ENCODE data around the gene CHCHD3.

The CHCHD3 gene

GRCh38 chr7:133029463-133029862 lies 52.4 kb downstream of the CHCHD3 start:
- Histone ChIP-seq H3K4me1 (ENCODE audit: control insufficient read depth in 5 of 5, insufficient read depth in 5 of 5, low read length in 5 of 5) (peaks cover 0 to 8% (median 5%) of the 10 kb centered on the region in 5 donors), H3K27ac (ENCODE audit: low read depth, low read length) (no peak overlapping the region), H3K27me3 (ENCODE audit: control insufficient read depth in 5 of 5, insufficient read depth in 4 of 5, low read length in 5 of 5) (no peaks in the 10 kb centered on the region), H3K9me3 (ENCODE audit: control insufficient read depth in 5 of 5, low read length in 5 of 5) (peaks cover 0 to 5% (median 0%) of the 10 kb centered on the region in 5 donors), H3K4me3 (ENCODE audit: low read depth in 1 of 5, low read length in 5 of 5) (no peak overlapping the region), H3K9ac (ENCODE audit: low read length in 5 of 5) (no peak overlapping the region), H3K36me3 (ENCODE audit: control insufficient read depth in 5 of 5, insufficient read depth in 5 of 5, low read length in 5 of 5) (no peaks in the 10 kb centered on the region)

DNA sequence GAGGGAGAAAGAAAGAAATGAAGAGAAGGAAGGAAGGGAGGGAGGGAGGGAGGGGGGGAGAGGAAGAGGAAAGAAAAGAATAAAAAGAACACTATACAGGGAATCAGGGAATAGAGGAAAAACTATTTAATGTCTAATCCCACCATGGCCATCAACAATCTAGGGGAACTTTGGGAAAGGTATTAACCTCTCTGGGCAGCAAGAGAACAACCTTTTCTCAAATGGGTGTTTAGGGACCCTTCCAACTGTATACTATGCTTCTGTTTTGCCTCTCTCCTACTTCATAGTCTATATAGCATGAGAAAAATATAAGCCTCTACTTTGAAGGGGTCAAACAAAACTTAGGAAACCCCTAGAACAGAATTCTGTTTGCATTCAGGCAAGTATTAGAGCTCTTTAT lies 54.5 kb downstream of the CHCHD3 start:
- H3K4me1 ChIP-seq (ENCODE audit: control insufficient read depth in 5 of 5, insufficient read depth in 5 of 5, low read length in 5 of 5), result peaks cover 0 to 13% (median 8%) of the 10 kb centered on the region in 5 donors
- no peak overlapping the region for H3K27ac ChIP-seq (ENCODE audit: low read depth, low read length)
- no peak overlapping the region for H3K4me3 ChIP-seq (ENCODE audit: low read depth in 1 of 5, low read length in 5 of 5)
- H3K36me3 ChIP-seq (ENCODE audit: control insufficient read depth in 5 of 5, insufficient read depth in 5 of 5, low read length in 5 of 5), result no peaks in the 10 kb centered on the region
- no peaks in the 10 kb centered on the region for H3K27me3 ChIP-seq (ENCODE audit: control insufficient read depth in 5 of 5, insufficient read depth in 4 of 5, low read length in 5 of 5)
- no peak overlapping the region for H3K9ac ChIP-seq (ENCODE audit: low read length in 5 of 5)
- H3K9me3 ChIP-seq (ENCODE audit: control insufficient read depth in 5 of 5, low read length in 5 of 5), result peaks cover 0 to 5% (median 0%) of the 10 kb centered on the region in 5 donors

GRCh38 chr7:133026210-133026859 lies 55.6 kb downstream of the CHCHD3 start:
- no peak overlapping the region for H3K9ac ChIP-seq (ENCODE audit: low read length in 5 of 5)

GRCh38 chr7:133025056-133025455 lies 56.8 kb downstream of the CHCHD3 start:
- H3K4me1 ChIP-seq (ENCODE audit: control insufficient read depth in 5 of 5, insufficient read depth in 5 of 5, low read length in 5 of 5), result peaks cover 0 to 15% (median 5%) of the 10 kb centered on the region in 5 donors
- no peak overlapping the region for H3K27ac ChIP-seq (ENCODE audit: low read depth, low read length)
- no peak overlapping the region for H3K9ac ChIP-seq (ENCODE audit: low read length in 5 of 5)
- H3K27me3 ChIP-seq (ENCODE audit: control insufficient read depth in 5 of 5, insufficient read depth in 4 of 5, low read length in 5 of 5), result no peaks in the 10 kb centered on the region
- peaks cover 0 to 5% (median 0%) of the 10 kb centered on the region in 5 donors for H3K9me3 ChIP-seq (ENCODE audit: control insufficient read depth in 5 of 5, low read length in 5 of 5)
- H3K4me3 ChIP-seq (ENCODE audit: low read depth in 1 of 5, low read length in 5 of 5), result no peak overlapping the region
- H3K36me3 ChIP-seq (ENCODE audit: control insufficient read depth in 5 of 5, insufficient read depth in 5 of 5, low read length in 5 of 5), result no peaks in the 10 kb centered on the region

More at GRCh38 chr7:133026210-133026859, 55.6 kb downstream of the CHCHD3 start:
- H3K4me3 ChIP-seq (ENCODE audit: low read depth in 1 of 5, low read length in 5 of 5), result no peak overlapping the region
- no peak overlapping the region for H3K27ac ChIP-seq (ENCODE audit: low read depth, low read length)
- H3K9me3 ChIP-seq (ENCODE audit: control insufficient read depth in 5 of 5, low read length in 5 of 5), result peaks cover 0 to 5% (median 0%) of the 10 kb centered on the region in 5 donors
- no peaks in the 10 kb centered on the region for H3K27me3 ChIP-seq (ENCODE audit: control insufficient read depth in 5 of 5, insufficient read depth in 4 of 5, low read length in 5 of 5)
- peaks cover 0 to 13% (median 8%) of the 10 kb centered on the region in 5 donors for H3K4me1 ChIP-seq (ENCODE audit: control insufficient read depth in 5 of 5, insufficient read depth in 5 of 5, low read length in 5 of 5)
- H3K36me3 ChIP-seq (ENCODE audit: control insufficient read depth in 5 of 5, insufficient read depth in 5 of 5, low read length in 5 of 5), result no peaks in the 10 kb centered on the region

- H3K4me3 ChIP-seq (ENCODE audit: low read depth in 1 of 5, low read length in 5 of 5), result no peak overlapping the region
- peaks cover 0 to 5% (median 0%) of the 10 kb centered on the region in 5 donors for H3K9me3 ChIP-seq (ENCODE audit: control insufficient read depth in 5 of 5, low read length in 5 of 5)
Observed at GRCh38 chr7:133024596-133024995, 57.3 kb downstream of the CHCHD3 start.

GRCh38 chr7:133023370-133024071 lies 58.4 kb downstream of the CHCHD3 start:
- Histone ChIP-seq H3K27me3 (ENCODE audit: control insufficient read depth in 5 of 5, insufficient read depth in 4 of 5, low read length in 5 of 5) (no peaks in the 10 kb centered on the region), H3K9me3 (ENCODE audit: control insufficient read depth in 5 of 5, low read length in 5 of 5) (peaks cover 0 to 5% (median 0%) of the 10 kb centered on the region in 5 donors), H3K4me3 (ENCODE audit: low read depth in 1 of 5, low read length in 5 of 5) (no peak overlapping the region), H3K36me3 (ENCODE audit: control insufficient read depth in 5 of 5, insufficient read depth in 5 of 5, low read length in 5 of 5) (no peaks in the 10 kb centered on the region), H3K4me1 (ENCODE audit: control insufficient read depth in 5 of 5, insufficient read depth in 5 of 5, low read length in 5 of 5) (peaks cover 0 to 13% (median 0%) of the 10 kb centered on the region in 5 donors), H3K27ac (ENCODE audit: low read depth, low read length) (no peak overlapping the region), H3K9ac (ENCODE audit: low read length in 5 of 5) (no peak overlapping the region)

More at GRCh38 chr7:133024596-133024995, 57.3 kb downstream of the CHCHD3 start:
- Histone ChIP-seq H3K27me3 (ENCODE audit: control insufficient read depth in 5 of 5, insufficient read depth in 4 of 5, low read length in 5 of 5) (no peaks in the 10 kb centered on the region), H3K36me3 (ENCODE audit: control insufficient read depth in 5 of 5, insufficient read depth in 5 of 5, low read length in 5 of 5) (no peaks in the 10 kb centered on the region), H3K27ac (ENCODE audit: low read depth, low read length) (no peak overlapping the region), H3K4me1 (ENCODE audit: control insufficient read depth in 5 of 5, insufficient read depth in 5 of 5, low read length in 5 of 5) (peaks cover 0 to 13% (median under 1%) of the 10 kb centered on the region in 5 donors), H3K9ac (ENCODE audit: low read length in 5 of 5) (no peak overlapping the region)

DNA sequence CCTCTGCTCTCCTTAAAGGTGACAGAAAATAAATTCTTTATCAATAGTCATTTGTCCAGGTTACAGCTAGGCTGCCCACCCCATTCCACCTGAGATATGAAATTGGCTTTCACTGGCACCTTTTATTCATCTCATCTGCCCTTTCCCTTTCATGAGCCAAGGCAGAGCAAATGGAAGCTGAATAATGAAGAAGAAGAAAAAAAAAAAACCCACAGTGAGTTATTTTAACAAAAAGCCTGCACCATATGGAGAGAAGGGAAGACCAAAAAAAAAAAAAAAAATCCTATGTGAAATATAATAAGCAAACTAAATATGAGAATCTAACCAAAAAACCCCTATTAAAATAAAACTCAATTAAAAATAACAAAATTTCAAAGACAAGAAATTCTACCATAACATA lies 59.2 kb downstream of the CHCHD3 start:
- Histone ChIP-seq H3K27me3 (ENCODE audit: control insufficient read depth in 5 of 5, insufficient read depth in 4 of 5, low read length in 5 of 5) (no peaks in the 10 kb centered on the region), H3K9ac (ENCODE audit: low read length in 5 of 5) (no peak overlapping the region), H3K27ac (ENCODE audit: low read depth, low read length) (no peak overlapping the region)

DNA sequence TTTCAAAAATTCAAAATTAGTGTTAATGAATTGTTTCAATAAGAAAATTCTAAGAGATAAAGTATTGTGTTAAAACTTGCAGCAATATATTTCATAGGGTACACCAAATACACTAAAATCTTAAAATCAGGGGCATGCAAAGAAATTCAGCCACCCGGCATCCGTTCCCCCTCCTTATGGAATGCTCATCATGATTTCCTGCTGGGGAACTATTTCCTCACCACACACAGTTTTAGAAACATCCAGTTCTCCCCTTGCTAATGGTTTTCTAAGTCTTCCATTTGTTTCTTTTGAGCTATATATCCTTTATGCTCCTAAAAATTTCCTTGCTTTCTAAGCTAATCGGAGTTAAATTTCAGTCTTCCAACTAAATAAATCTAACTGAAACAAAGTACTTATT lies 60.7 kb downstream of the CHCHD3 start:
- H3K9me3 ChIP-seq (ENCODE audit: control insufficient read depth in 5 of 5, low read length in 5 of 5), result peaks cover 0 to 1% (median 0%) of the 10 kb centered on the region in 5 donors
- no peaks in the 10 kb centered on the region for H3K27me3 ChIP-seq (ENCODE audit: control insufficient read depth in 5 of 5, insufficient read depth in 4 of 5, low read length in 5 of 5)
- peaks cover 0 to 13% (median 0%) of the 10 kb centered on the region in 5 donors for H3K4me1 ChIP-seq (ENCODE audit: control insufficient read depth in 5 of 5, insufficient read depth in 5 of 5, low read length in 5 of 5)
- no peak overlapping the region for H3K27ac ChIP-seq (ENCODE audit: low read depth, low read length)
- H3K4me3 ChIP-seq (ENCODE audit: low read depth in 1 of 5, low read length in 5 of 5), result no peak overlapping the region
- H3K9ac ChIP-seq (ENCODE audit: low read length in 5 of 5), result no peak overlapping the region
- no peaks in the 10 kb centered on the region for H3K36me3 ChIP-seq (ENCODE audit: control insufficient read depth in 5 of 5, insufficient read depth in 5 of 5, low read length in 5 of 5)

More for the DNA sequence above, 59.2 kb downstream of the CHCHD3 start:
- Histone ChIP-seq H3K36me3 (ENCODE audit: control insufficient read depth in 5 of 5, insufficient read depth in 5 of 5, low read length in 5 of 5) (no peaks in the 10 kb centered on the region), H3K9me3 (ENCODE audit: control insufficient read depth in 5 of 5, low read length in 5 of 5) (peaks cover 0 to 5% (median 0%) of the 10 kb centered on the region in 5 donors), H3K4me1 (ENCODE audit: control insufficient read depth in 5 of 5, insufficient read depth in 5 of 5, low read length in 5 of 5) (peaks cover 0 to 13% (median 0%) of the 10 kb centered on the region in 5 donors), H3K4me3 (ENCODE audit: low read depth in 1 of 5, low read length in 5 of 5) (no peak overlapping the region)

DNA sequence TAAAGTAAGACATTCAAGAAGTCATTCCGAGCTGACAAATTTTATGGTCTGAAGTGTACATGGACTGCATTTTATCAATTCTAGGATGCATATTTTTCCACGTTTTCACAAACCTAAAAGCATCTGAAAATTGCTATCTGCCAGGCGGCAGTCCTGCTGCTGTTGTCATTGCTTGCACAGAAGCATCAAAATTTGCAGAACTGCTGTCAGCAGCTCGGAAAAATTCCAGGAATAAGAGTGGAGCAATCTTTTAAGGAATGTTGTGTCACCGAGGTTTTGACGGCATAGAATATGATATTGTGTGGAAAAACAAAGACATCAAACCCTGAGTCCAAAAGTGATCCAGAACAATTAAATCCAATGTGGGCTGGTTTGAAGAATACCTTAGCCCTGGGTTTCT lies 61.4 kb downstream of the CHCHD3 start:
- no peaks in the 10 kb centered on the region for H3K9me3 ChIP-seq (ENCODE audit: control insufficient read depth in 5 of 5, low read length in 5 of 5)
- H3K27me3 ChIP-seq (ENCODE audit: control insufficient read depth in 5 of 5, insufficient read depth in 4 of 5, low read length in 5 of 5), result no peaks in the 10 kb centered on the region
- H3K27ac ChIP-seq (ENCODE audit: low read depth, low read length), result no peak overlapping the region
- H3K9ac ChIP-seq (ENCODE audit: low read length in 5 of 5), result no peak overlapping the region
- H3K36me3 ChIP-seq (ENCODE audit: control insufficient read depth in 5 of 5, insufficient read depth in 5 of 5, low read length in 5 of 5), result no peaks in the 10 kb centered on the region
- peaks cover 0 to 13% (median 0%) of the 10 kb centered on the region in 5 donors for H3K4me1 ChIP-seq (ENCODE audit: control insufficient read depth in 5 of 5, insufficient read depth in 5 of 5, low read length in 5 of 5)
- H3K4me3 ChIP-seq (ENCODE audit: low read depth in 1 of 5, low read length in 5 of 5), result no peak overlapping the region

DNA sequence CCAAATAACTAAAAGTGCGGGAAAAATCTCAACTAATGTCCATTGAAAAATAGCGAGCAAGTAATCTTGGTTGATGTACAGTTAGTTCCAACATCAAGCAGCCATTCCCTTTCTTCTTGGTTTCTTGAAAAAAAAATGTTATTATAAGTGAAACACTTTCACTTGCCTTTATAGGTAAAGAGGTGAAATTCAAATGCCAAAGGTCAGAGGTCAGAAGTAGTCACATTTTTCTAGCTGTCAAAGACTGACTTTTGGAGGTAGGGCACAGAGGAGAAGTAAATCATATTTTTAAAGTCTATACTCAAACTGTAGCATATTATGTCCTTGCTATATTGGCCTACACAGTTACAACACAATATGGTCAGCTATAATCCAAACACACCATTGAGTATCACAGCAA lies 62.3 kb downstream of the CHCHD3 start:
- Histone ChIP-seq H3K27ac (ENCODE audit: low read depth, low read length) (no peak overlapping the region), H3K4me3 (ENCODE audit: low read depth in 1 of 5, low read length in 5 of 5) (no peak overlapping the region), H3K36me3 (ENCODE audit: control insufficient read depth in 5 of 5, insufficient read depth in 5 of 5, low read length in 5 of 5) (no peaks in the 10 kb centered on the region), H3K4me1 (ENCODE audit: control insufficient read depth in 5 of 5, insufficient read depth in 5 of 5, low read length in 5 of 5) (peaks cover 0 to 11% (median 0%) of the 10 kb centered on the region in 5 donors), H3K9me3 (ENCODE audit: control insufficient read depth in 5 of 5, low read length in 5 of 5) (no peaks in the 10 kb centered on the region), H3K27me3 (ENCODE audit: control insufficient read depth in 5 of 5, insufficient read depth in 4 of 5, low read length in 5 of 5) (no peaks in the 10 kb centered on the region), H3K9ac (ENCODE audit: low read length in 5 of 5) (no peak overlapping the region)

Measured in subcutaneous abdominal adipose tissue (tissue), 5 donors.